ENCODE measurements around the gene MSI2.

MSI2 gene

DNA sequence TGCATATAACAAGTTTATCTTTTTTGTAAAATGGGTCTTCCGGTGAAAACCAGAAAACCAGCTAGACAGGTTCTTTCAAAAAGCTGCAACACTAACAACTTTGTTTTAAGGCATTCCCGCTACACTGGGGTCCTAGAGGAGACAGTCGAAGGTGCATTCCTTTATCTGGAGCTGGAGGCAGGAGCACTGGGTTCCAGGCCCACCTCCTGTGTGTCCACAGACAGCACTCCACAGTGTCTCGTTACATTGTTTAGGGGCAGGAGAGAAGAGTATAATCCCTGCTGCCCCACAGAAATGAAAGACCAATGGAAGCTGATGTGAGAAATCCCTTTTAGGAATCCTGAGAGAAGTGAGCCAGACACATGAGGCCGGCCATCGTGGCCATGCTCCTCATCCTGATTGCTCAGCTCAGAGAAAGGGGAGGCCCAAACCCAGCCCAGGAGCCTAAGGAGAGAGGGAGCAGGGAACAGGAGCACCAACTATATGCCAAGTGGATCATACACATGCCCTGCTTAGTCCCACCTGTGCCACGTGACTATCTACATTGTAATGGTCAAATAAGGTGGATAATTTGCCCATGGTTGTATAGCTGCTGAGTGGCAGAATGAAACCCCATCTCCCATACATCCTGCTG, 429.3 kb downstream of the MSI2 start:
- DNase-seq (ENCODE audit: low read depth): no peak
- H3K4me3 ChIP-seq (ENCODE audit: low read depth, low read length): no peak overlapping the region
- TF ChIP-seq, protein P1, sequence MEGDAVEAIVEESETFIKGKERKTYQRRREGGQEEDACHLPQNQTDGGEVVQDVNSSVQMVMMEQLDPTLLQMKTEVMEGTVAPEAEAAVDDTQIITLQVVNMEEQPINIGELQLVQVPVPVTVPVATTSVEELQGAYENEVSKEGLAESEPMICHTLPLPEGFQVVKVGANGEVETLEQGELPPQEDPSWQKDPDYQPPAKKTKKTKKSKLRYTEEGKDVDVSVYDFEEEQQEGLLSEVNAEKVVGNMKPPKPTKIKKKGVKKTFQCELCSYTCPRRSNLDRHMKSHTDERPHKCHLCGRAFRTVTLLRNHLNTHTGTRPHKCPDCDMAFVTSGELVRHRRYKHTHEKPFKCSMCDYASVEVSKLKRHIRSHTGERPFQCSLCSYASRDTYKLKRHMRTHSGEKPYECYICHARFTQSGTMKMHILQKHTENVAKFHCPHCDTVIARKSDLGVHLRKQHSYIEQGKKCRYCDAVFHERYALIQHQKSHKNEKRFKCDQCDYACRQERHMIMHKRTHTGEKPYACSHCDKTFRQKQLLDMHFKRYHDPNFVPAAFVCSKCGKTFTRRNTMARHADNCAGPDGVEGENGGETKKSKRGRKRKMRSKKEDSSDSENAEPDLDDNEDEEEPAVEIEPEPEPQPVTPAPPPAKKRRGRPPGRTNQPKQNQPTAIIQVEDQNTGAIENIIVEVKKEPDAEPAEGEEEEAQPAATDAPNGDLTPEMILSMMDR (conservative IDR thresholded peaks at IDR 0.05; ENCODE audit: low read depth, low read length): no peak

DNA sequence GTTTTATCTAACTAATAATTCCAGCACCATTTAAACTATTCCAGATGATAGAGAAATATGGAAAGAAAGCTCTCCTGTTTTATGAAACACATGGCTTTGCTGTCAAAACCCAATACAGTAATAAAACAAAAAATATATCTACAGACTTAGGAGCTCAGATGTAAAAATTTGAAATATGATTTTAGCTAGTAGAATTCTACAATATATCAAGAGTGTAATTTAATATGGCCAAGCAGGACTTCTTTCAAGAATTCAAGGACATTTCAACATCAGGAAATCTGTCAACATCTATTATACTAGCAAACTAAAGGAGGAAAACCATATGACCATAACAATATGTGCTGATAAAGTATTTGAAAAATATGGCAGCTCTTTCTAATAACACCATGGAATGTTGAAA, 431.3 kb downstream of the MSI2 start:
- DNase-seq (ENCODE audit: low read depth): no peak
- TF ChIP-seq, protein P1 (conservative IDR thresholded peaks at IDR 0.05; ENCODE audit: low read depth, low read length): no peak

DNA sequence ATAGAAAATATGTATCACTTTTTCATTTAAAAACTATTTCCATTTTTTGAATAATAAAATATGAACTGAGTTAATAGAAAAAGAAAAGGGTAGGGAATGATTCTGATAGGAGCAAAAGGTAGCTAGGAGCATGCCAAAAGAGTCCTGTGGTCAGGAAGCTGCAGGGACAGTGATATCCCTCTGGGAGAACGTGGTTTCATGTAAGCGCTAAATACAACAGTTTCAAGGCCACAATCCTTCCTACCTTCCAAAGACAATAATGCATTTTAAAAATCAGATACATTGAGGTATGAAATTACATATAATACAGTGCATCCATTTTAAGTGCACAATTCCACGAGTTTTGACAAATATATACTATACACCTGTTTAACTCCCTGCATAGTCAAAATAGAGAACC, 432.9 kb downstream of the MSI2 start:
- TF ChIP-seq, protein P1 (conservative IDR thresholded peaks at IDR 0.05; ENCODE audit: low read depth, low read length): no peak
- no peak for DNase-seq (ENCODE audit: low read depth)
- no peak overlapping the region for H3K4me3 ChIP-seq (ENCODE audit: low read depth, low read length)

More for the DNA sequence above, 431.3 kb downstream of the MSI2 start:
- H3K4me3 ChIP-seq (ENCODE audit: low read depth, low read length): no peak overlapping the region

DNA sequence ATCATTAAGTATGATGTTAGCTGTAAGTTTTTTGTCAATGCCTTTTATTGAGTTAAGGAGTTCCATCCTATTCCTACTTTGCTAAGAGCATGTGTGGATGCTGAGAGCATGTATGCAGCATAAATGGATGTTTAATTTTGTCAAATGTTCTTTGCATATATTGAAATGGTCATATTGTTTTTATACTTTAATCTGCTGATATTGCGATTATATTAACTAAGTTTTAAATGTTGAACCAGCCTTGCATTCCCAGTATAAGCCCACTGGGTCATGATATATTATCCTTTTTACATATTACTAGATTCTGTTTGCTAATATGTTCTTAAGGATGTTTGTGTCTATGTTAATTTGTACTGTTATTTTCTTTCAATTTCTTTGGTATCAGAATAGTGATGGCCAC, 435.6 kb downstream of the MSI2 start:
- no peak for DNase-seq (ENCODE audit: low read depth)
- no peak overlapping the region for H3K4me3 ChIP-seq (ENCODE audit: low read depth, low read length)
- TF ChIP-seq, protein P1 (conservative IDR thresholded peaks at IDR 0.05; ENCODE audit: low read depth, low read length): no peak

DNA sequence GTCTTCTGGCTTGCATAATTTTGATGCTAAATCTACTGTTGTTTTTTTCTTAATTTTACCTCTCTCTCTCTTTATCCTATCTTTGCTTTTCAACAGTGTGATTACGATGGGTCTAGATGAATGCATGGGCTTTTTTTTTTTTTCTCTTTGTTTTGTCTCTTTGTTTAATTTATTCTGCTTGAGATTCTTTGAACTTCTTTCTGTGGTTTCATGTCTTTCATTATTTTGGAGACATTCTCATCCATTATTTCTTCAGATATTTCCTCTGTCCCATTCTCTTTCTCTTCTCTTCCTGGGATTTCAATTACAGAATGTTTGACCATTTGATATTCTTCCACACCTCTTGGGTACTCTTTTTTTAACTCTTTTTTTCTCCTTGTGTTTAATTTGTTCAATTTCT, 436.4 kb downstream of the MSI2 start:
- TF ChIP-seq, protein P1 (conservative IDR thresholded peaks at IDR 0.05; ENCODE audit: low read depth, low read length): no peak
- no peak overlapping the region for H3K4me3 ChIP-seq (ENCODE audit: low read depth, low read length)
- DNase-seq (ENCODE audit: low read depth): no peak

DNA sequence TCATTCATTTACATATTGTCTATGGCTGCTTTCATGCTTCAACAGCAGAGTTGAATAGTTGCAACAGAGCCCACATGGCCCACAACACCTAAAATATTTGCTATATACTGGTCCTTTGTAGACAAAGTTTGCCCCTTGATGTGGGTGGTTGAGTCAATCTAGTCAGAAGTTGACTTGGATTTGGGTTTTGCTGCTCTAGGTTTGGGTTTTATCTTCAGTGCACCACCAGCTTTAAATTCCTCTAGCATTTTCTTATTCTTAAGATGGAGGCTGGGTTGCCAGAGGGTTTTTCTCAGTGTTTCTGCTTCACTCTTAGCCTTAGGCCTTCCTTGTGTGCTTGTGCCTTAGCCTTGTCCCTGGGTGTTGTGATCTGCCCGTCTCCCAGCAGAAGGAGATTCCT, 437.7 kb downstream of the MSI2 start:
- TF ChIP-seq, protein P1 (conservative IDR thresholded peaks at IDR 0.05; ENCODE audit: low read depth, low read length): no peak
- no peak overlapping the region for H3K4me3 ChIP-seq (ENCODE audit: low read depth, low read length)
- no peak for DNase-seq (ENCODE audit: low read depth)

DNA sequence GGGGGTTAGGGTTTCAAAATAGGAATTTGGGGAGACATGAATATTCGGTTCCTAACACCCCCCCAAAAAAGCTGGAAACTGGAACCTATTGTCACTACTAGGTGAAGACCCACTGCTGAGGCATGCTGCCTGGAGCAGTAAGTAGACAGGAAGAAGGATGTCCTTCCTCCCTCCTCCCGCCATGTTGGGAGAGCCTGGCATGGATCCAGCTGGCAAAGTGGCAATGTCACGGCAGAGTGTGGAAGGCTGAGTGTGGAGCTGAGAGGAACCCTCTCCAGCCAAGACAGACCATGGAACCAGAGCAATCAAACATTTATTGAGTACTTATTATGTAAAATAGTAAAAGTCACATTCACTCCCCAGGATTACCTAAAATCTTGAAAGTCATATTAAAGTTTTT, 439.7 kb downstream of the MSI2 start:
- H3K4me3 ChIP-seq (ENCODE audit: low read depth, low read length): no peak overlapping the region
- no peak for DNase-seq (ENCODE audit: low read depth)
- TF ChIP-seq, protein P1 (conservative IDR thresholded peaks at IDR 0.05; ENCODE audit: low read depth, low read length): no peak

All from choroid plexus epithelial cell (primary cell).